Keratinocyte (primary cell): Measurements from ENCODE around the gene PIAS1.

Experiments used
- EZH2 ChIP-seq: IDR thresholded peaks from one replicate; pipeline ENCODE4 v1.6.1; 2012; ENCODE audit warnings: inconsistent platforms, mild to moderate bottlenecking, low read length, moderate library complexity
- TF ChIP-seq, protein P1 (sequence below), 3 experiments: IDR thresholded peaks in 1 of 3; conservative IDR thresholded peaks in 1 of 3; optimal IDR thresholded peaks in 1 of 3; 2 replicates in 2 of 3; 3 replicates in 1 of 3; pipeline versions ENCODE3 to v1.5.1; 2011; ENCODE audit warnings: low read length in 3 of 3, mild to moderate bottlenecking in 3 of 3, moderate library complexity in 2 of 3, control low read depth in 1 of 3, inconsistent platforms in 1 of 3; ENCODE audit not compliant: insufficient read depth in 2 of 3; ENCODE audit errors: extremely low read depth in 1 of 3

DNA sequence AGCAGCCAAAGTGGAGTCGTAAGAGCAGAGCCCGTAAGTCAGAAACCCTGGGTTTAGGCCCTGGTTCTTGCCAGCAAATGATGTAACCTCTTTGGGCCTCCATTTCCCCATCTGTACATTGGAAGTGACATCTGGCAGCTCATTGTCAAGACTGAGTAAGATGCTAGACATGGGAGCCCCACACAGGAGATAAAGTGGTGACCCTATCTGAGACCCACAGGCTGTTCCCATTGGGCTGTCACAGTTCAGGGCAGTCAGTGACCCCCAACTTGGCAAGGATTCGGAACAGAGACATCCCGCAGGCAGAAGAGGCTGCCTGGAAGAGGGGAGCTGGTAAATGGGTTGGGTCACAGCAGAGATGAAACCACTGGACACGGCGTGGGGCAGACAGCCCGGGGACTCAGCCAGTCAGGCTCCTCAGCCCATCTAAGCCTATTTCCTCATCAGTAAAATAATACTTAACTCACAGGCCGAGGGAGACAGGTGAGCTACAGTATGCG is 173.6 kb downstream of the PIAS1 start:
- TF ChIP-seq, protein P1, sequence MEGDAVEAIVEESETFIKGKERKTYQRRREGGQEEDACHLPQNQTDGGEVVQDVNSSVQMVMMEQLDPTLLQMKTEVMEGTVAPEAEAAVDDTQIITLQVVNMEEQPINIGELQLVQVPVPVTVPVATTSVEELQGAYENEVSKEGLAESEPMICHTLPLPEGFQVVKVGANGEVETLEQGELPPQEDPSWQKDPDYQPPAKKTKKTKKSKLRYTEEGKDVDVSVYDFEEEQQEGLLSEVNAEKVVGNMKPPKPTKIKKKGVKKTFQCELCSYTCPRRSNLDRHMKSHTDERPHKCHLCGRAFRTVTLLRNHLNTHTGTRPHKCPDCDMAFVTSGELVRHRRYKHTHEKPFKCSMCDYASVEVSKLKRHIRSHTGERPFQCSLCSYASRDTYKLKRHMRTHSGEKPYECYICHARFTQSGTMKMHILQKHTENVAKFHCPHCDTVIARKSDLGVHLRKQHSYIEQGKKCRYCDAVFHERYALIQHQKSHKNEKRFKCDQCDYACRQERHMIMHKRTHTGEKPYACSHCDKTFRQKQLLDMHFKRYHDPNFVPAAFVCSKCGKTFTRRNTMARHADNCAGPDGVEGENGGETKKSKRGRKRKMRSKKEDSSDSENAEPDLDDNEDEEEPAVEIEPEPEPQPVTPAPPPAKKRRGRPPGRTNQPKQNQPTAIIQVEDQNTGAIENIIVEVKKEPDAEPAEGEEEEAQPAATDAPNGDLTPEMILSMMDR (optimal IDR thresholded peaks at IDR 0.05 in 1 of 3, IDR thresholded peaks at IDR 0.05 in 1 of 3, conservative IDR thresholded peaks at IDR 0.05 in 1 of 3; ENCODE audit: extremely low read depth in 1 of 3, insufficient read depth in 2 of 3, low read length in 3 of 3), result no peak
- no peak for TF ChIP-seq EZH2
